CD4-positive, alpha-beta T cell treated with Interleukin-10 for 1 hour (primary cell): ENCODE data around the gene C6orf118.

Experiments used
- DNase-seq: peaks from one replicate; pipeline ENCODE4 v3.0.0-alpha.2; 2020

C6orf118 gene

GRCh38 chr6:165243801-165244200 is 65.6 kb downstream of the C6orf118 start:
- DNase-seq, result no peak

- DNase-seq, result no peak
Observed at GRCh38 chr6:165236326-165236725, 73.1 kb downstream of the C6orf118 start.

- no peak for DNase-seq
Observed at GRCh38 chr6:165232731-165233488, 76.5 kb downstream of the C6orf118 start.

- DNase-seq, result no peak
Observed at GRCh38 chr6:165231581-165232561, 77.5 kb downstream of the C6orf118 start.

GRCh38 chr6:165231177-165231576 is 78.2 kb downstream of the C6orf118 start:
- DNase-seq, result no peak
